Jurkat, Clone E6-1 (cell line): Measurements from ENCODE around the gene EIF4EBP2.
A peak's percentile ranks its signal among the peaks of the same experiment; 100 is the strongest.

Experiments
- DNase-seq: peaks from one replicate; pipeline ENCODE4 v3.0.0-alpha.2; 2011; ENCODE audit warnings: low read depth, low spot score
- H3K4me3 ChIP-seq: 2 replicates; pipeline ENCODE4 v1.5.1; 2011; ENCODE audit warnings: mild to moderate bottlenecking, low read length, control low read depth, moderate library complexity

The EIF4EBP2 gene

GRCh38 chr10:70455213-70455630 is 51.3 kb downstream of the EIF4EBP2 start:
- H3K4me3 ChIP-seq, result no peak overlapping the region
- no peak for DNase-seq

- DNase-seq, result no peak
Measured at GRCh38 chr10:70456164-70456563, 52.2 kb downstream of the EIF4EBP2 start.

GRCh38 chr10:70457759-70458305 is 53.9 kb downstream of the EIF4EBP2 start:
- no peak overlapping the region for H3K4me3 ChIP-seq
- no peak for DNase-seq

More at GRCh38 chr10:70456164-70456563, 52.2 kb downstream of the EIF4EBP2 start:
- no peak overlapping the region for H3K4me3 ChIP-seq

GRCh38 chr10:70458329-70459060 is 54.5 kb downstream of the EIF4EBP2 start:
- DNase-seq, result no peak

GRCh38 chr10:70459061-70459773 is 55.3 kb downstream of the EIF4EBP2 start:
- no peak overlapping the region for H3K4me3 ChIP-seq
- no peak for DNase-seq

More at GRCh38 chr10:70458329-70459060, 54.5 kb downstream of the EIF4EBP2 start:
- H3K4me3 ChIP-seq, result no peak overlapping the region

GRCh38 chr10:70459774-70460490 is 56.0 kb downstream of the EIF4EBP2 start:
- DNase-seq, result no peak
- no peak overlapping the region for H3K4me3 ChIP-seq

- no peak for DNase-seq
- no peak overlapping the region for H3K4me3 ChIP-seq
Measured at GRCh38 chr10:70461397-70462348, 57.7 kb downstream of the EIF4EBP2 start.

GRCh38 chr10:70462349-70462984 is 58.5 kb downstream of the EIF4EBP2 start:
- H3K4me3 ChIP-seq, result no peak overlapping the region
- DNase-seq, result no peak

GRCh38 chr10:70465278-70465677 is 61.3 kb downstream of the EIF4EBP2 start:
- H3K4me3 ChIP-seq, result no peak overlapping the region
- no peak for DNase-seq

- no peak for DNase-seq
- H3K4me3 ChIP-seq, result no peak overlapping the region
Measured at GRCh38 chr10:70465832-70466231, 61.9 kb downstream of the EIF4EBP2 start.

- H3K4me3 ChIP-seq, result no peak overlapping the region
- no peak for DNase-seq
Measured at GRCh38 chr10:70466951-70467350, 63.0 kb downstream of the EIF4EBP2 start.

GRCh38 chr10:70472799-70473454 is 69.0 kb downstream of the EIF4EBP2 start:
- no peak overlapping the region for H3K4me3 ChIP-seq
- DNase-seq, result no peak

- DNase-seq, result no peak
- H3K4me3 ChIP-seq, result no peak overlapping the region
Measured at GRCh38 chr10:70474780-70475179, 70.8 kb downstream of the EIF4EBP2 start.

GRCh38 chr10:70475661-70476060 is 71.7 kb downstream of the EIF4EBP2 start:
- H3K4me3 ChIP-seq, result no peak overlapping the region
- DNase-seq, result no peak

- no peak for DNase-seq
- H3K4me3 ChIP-seq, result no peak overlapping the region
Measured at GRCh38 chr10:70476249-70477035, 72.5 kb downstream of the EIF4EBP2 start.

GRCh38 chr10:70477661-70478162 is 73.8 kb downstream of the EIF4EBP2 start:
- peak; percentile 93 for DNase-seq
- H3K4me3 ChIP-seq, result peak overlapping the region; percentile 65
